ENCODE results near the gene AARS1. TPM values are rescaled to one million over a fixed set of nuclear protein-coding genes. Genes with fewer than 3 reads are reported as not detected.
"Not testable (repeated sequence)": the region's sequence is repeated elsewhere in the genome, so short reads cannot be mapped to it uniquely, and the experiment has no call there.

AARS1 gene
- total and polyA plus RNA-seq, 4 donors, result 53.7 to 121 (median 64.0) TPM

DNA sequence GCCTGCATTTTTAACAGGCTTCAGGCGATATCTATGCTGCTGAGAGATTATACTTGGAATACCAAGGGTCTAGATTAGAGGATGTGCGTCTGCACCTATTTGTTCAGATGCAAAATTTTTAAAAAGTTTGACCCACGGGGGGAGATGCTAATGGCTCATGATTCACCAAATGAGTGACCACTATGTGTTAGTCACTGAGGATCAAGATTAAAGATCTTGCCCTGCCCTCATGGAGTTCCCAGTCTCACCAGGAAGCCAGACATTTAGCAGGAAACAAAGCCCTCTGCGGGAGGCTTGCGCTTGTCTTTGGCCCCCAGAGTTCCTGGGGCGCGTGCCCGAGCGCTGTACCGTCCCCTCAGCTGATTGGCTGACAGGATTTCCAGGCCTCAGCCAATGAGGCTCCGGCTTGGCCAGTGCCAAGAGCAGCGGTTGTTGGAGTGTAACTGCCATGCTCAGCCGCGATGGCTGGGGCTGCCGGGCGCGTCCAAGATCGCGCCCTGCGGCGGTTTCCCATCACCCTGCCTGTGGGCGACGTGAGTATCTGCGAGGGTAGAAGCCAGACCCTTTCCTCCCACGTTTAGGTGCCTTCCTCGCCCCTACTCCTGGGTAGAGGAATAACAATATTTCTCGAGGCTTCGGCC is 5.2 kb upstream of the AARS1 start:
- H3K4me3 ChIP-seq (ENCODE audit: low read depth in 1 of 3, low read length in 3 of 3), result no peak overlapping the region
- no peaks in the 10 kb centered on the region for H3K36me3 ChIP-seq (ENCODE audit: control insufficient read depth in 4 of 4, insufficient read depth in 3 of 4, low read depth in 1 of 4, low read length in 3 of 4)
- TF ChIP-seq RXRA (IDR thresholded peaks at IDR 0.05) (no peak), YY1 (IDR thresholded peaks at IDR 0.05) (no peak), HNF4G (IDR thresholded peaks at IDR 0.05) (no peak), JUND (IDR thresholded peaks at IDR 0.05) (no peak), FOXA2 (IDR thresholded peaks at IDR 0.05) (no peak), RAD21 (IDR thresholded peaks at IDR 0.05) (no peak), SP1 (IDR thresholded peaks at IDR 0.05) (no peak), NR2F2 (IDR thresholded peaks at IDR 0.05) (no peak), GABPA (IDR thresholded peaks at IDR 0.05 in 1 of 2, conservative IDR thresholded peaks at IDR 0.05 in 1 of 2) (no peak), TAF1 (conservative IDR thresholded peaks at IDR 0.05) (no peak), HNF4A (conservative IDR thresholded peaks at IDR 0.05) (no peak), FOXA1 (IDR thresholded peaks at IDR 0.05) (no peak), EGR1 (IDR thresholded peaks at IDR 0.05; ENCODE audit: low read depth in 2 of 2) (no peak)
- TF ChIP-seq, protein P1, sequence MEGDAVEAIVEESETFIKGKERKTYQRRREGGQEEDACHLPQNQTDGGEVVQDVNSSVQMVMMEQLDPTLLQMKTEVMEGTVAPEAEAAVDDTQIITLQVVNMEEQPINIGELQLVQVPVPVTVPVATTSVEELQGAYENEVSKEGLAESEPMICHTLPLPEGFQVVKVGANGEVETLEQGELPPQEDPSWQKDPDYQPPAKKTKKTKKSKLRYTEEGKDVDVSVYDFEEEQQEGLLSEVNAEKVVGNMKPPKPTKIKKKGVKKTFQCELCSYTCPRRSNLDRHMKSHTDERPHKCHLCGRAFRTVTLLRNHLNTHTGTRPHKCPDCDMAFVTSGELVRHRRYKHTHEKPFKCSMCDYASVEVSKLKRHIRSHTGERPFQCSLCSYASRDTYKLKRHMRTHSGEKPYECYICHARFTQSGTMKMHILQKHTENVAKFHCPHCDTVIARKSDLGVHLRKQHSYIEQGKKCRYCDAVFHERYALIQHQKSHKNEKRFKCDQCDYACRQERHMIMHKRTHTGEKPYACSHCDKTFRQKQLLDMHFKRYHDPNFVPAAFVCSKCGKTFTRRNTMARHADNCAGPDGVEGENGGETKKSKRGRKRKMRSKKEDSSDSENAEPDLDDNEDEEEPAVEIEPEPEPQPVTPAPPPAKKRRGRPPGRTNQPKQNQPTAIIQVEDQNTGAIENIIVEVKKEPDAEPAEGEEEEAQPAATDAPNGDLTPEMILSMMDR (IDR thresholded peaks at IDR 0.05; ENCODE audit: low read depth, low read length, missing input control), result no peak
- TF ChIP-seq, protein P2, sequence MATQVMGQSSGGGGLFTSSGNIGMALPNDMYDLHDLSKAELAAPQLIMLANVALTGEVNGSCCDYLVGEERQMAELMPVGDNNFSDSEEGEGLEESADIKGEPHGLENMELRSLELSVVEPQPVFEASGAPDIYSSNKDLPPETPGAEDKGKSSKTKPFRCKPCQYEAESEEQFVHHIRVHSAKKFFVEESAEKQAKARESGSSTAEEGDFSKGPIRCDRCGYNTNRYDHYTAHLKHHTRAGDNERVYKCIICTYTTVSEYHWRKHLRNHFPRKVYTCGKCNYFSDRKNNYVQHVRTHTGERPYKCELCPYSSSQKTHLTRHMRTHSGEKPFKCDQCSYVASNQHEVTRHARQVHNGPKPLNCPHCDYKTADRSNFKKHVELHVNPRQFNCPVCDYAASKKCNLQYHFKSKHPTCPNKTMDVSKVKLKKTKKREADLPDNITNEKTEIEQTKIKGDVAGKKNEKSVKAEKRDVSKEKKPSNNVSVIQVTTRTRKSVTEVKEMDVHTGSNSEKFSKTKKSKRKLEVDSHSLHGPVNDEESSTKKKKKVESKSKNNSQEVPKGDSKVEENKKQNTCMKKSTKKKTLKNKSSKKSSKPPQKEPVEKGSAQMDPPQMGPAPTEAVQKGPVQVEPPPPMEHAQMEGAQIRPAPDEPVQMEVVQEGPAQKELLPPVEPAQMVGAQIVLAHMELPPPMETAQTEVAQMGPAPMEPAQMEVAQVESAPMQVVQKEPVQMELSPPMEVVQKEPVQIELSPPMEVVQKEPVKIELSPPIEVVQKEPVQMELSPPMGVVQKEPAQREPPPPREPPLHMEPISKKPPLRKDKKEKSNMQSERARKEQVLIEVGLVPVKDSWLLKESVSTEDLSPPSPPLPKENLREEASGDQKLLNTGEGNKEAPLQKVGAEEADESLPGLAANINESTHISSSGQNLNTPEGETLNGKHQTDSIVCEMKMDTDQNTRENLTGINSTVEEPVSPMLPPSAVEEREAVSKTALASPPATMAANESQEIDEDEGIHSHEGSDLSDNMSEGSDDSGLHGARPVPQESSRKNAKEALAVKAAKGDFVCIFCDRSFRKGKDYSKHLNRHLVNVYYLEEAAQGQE (IDR thresholded peaks at IDR 0.05), result no peak
- TF ChIP-seq, protein P3, sequence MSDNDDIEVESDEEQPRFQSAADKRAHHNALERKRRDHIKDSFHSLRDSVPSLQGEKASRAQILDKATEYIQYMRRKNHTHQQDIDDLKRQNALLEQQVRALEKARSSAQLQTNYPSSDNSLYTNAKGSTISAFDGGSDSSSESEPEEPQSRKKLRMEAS (IDR thresholded peaks at IDR 0.05), result no peak
- TF ChIP-seq, protein P4, sequence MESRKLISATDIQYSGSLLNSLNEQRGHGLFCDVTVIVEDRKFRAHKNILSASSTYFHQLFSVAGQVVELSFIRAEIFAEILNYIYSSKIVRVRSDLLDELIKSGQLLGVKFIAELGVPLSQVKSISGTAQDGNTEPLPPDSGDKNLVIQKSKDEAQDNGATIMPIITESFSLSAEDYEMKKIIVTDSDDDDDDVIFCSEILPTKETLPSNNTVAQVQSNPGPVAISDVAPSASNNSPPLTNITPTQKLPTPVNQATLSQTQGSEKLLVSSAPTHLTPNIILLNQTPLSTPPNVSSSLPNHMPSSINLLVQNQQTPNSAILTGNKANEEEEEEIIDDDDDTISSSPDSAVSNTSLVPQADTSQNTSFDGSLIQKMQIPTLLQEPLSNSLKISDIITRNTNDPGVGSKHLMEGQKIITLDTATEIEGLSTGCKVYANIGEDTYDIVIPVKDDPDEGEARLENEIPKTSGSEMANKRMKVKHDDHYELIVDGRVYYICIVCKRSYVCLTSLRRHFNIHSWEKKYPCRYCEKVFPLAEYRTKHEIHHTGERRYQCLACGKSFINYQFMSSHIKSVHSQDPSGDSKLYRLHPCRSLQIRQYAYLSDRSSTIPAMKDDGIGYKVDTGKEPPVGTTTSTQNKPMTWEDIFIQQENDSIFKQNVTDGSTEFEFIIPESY (IDR thresholded peaks at IDR 0.05), result no peak
- TF ChIP-seq, protein P5, sequence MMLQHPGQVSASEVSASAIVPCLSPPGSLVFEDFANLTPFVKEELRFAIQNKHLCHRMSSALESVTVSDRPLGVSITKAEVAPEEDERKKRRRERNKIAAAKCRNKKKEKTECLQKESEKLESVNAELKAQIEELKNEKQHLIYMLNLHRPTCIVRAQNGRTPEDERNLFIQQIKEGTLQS (IDR thresholded peaks at IDR 0.05), result no peak
- DNase-seq (ENCODE audit: low spot score), result no peak
- 95% methylated on average over 28 of the region's 28 CpGs for WGBS
- no peak overlapping the region for H3K9ac ChIP-seq (ENCODE audit: low read depth in 1 of 2, low read length in 2 of 2)
- peaks cover 3 to 6% (median 3%) of the 10 kb centered on the region in 4 donors for H3K4me1 ChIP-seq (ENCODE audit: control insufficient read depth in 4 of 4, insufficient read depth in 4 of 4, low read length in 3 of 4)
- no peaks in the 10 kb centered on the region for H3K9me3 ChIP-seq (ENCODE audit: control insufficient read depth in 4 of 4, low read length in 3 of 4)
- no peak overlapping the region for H3K27ac ChIP-seq (ENCODE audit: low read depth in 1 of 2, low read length in 2 of 2)
- H3K27me3 ChIP-seq (ENCODE audit: control insufficient read depth in 4 of 4, insufficient read depth in 4 of 4, low read length in 3 of 4), result no peaks in the 10 kb centered on the region

DNA sequence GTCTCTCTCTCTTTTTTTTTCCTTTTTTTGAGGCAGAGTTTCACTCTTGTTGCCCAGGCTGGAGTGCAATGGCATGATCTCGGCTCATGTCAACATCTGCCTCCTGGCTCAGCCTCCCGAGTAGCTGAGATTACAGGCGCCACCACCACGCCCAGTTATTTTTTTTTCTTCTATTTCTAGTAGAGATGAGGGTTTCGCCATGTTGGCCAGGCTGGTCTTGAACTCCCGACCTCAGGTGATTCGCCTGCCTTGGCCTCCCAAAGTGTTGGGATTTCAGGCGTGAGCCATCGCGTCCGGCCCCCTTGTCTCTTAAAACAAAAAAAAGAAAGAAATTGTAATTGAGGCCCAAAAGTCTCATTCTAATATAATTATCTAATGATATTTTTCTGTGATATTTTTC is 2.8 kb upstream of the AARS1 start:
- not testable (repeated sequence) for H3K9ac ChIP-seq (ENCODE audit: low read depth in 1 of 2, low read length in 2 of 2); H3K4me1 ChIP-seq (ENCODE audit: control insufficient read depth in 4 of 4, insufficient read depth in 4 of 4, low read length in 3 of 4); H3K27me3 ChIP-seq (ENCODE audit: control insufficient read depth in 4 of 4, insufficient read depth in 4 of 4, low read length in 3 of 4); H3K4me3 ChIP-seq (ENCODE audit: low read depth in 1 of 3, low read length in 3 of 3); H3K9me3 ChIP-seq (ENCODE audit: control insufficient read depth in 4 of 4, low read length in 3 of 4); DNase-seq (ENCODE audit: low spot score); H3K36me3 ChIP-seq (ENCODE audit: control insufficient read depth in 4 of 4, insufficient read depth in 3 of 4, low read depth in 1 of 4, low read length in 3 of 4); H3K27ac ChIP-seq (ENCODE audit: low read depth in 1 of 2, low read length in 2 of 2)
- WGBS, result 95% methylated on average over 11 of the region's 11 CpGs
